Right lobe of liver (tissue), 4 donors: ENCODE measurements around the gene MAP2.

Source experiments
- CTCF ChIP-seq, 4 donors: fragments of 200-600 bp in 3 of 4; fragments of 450-650 bp in 1 of 4; IDR thresholded peaks; one replicate each; pipeline versions ENCODE4 v1.5.1 to v1.8.0; 2016 to 2022; ENCODE audit warnings: antibody characterized with exemption in 4 of 4, mild to moderate bottlenecking in 2 of 4
- POLR2A ChIP-seq: fragments of 450-650 bp; IDR thresholded peaks from one replicate; pipeline ENCODE4 v1.6.1; 2017; ENCODE audit warnings: antibody characterized with exemption, mild to moderate bottlenecking
- donor health status: DM: no; HTN: no; CAD: no.
- donor health status: DM: no; HTN: no; CAD: no.
- donor health status: DM: no; HTN: yes; CAD: no.

- TF ChIP-seq CTCF (IDR thresholded peaks at IDR 0.05) (no peak), POLR2A (no peak)
Observed at GRCh38 chr2:209727077-209727476, 303.2 kb downstream of the MAP2 start.
